ENCODE measurements around the gene GRPEL2.

The GRPEL2 gene

GRCh38 chr5:149320791-149321330, 24.4 kb upstream of the GRPEL2 start:
- no peak for DNase-seq

- no peak for DNase-seq
Observed at GRCh38 chr5:149322518-149322917, 22.8 kb upstream of the GRPEL2 start.

- DNase-seq = no peak
Observed at GRCh38 chr5:149323210-149323609, 22.1 kb upstream of the GRPEL2 start.

GRCh38 chr5:149323621-149324205, 21.6 kb upstream of the GRPEL2 start:
- no peak for DNase-seq

- no peak for DNase-seq
Observed at GRCh38 chr5:149324641-149325040, 20.7 kb upstream of the GRPEL2 start.

- no peak for DNase-seq
Observed at GRCh38 chr5:149325166-149325735, 20.0 kb upstream of the GRPEL2 start.

GRCh38 chr5:149325894-149326293, 19.4 kb upstream of the GRPEL2 start:
- no peak for DNase-seq

- DNase-seq = no peak
Observed at GRCh38 chr5:149326611-149327010, 18.7 kb upstream of the GRPEL2 start.

DNA sequence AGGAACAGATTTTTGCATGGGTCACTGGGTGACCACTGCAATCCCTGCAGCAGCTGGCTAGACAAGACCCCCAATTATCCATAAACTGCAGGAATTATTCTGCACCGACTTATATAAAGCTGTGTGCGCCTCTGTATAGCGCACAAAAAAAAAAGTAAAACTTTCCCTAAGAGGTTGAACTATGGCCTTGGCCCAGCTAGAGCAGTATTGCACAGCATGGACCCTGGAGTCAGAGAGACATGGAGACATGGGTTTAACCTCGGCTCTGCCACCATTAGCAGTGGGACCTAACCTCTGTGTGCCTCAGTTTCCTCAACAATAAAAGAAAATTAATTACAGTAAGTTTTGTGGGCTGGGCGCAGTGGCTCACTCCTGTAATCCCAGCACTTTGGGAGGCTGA, 17.1 kb upstream of the GRPEL2 start:
- DNase-seq = no peak

GRCh38 chr5:149333711-149334443, 11.4 kb upstream of the GRPEL2 start:
- DNase-seq = no peak

- DNase-seq = no peak
Observed at GRCh38 chr5:149337736-149338135, 7.6 kb upstream of the GRPEL2 start.

DNA sequence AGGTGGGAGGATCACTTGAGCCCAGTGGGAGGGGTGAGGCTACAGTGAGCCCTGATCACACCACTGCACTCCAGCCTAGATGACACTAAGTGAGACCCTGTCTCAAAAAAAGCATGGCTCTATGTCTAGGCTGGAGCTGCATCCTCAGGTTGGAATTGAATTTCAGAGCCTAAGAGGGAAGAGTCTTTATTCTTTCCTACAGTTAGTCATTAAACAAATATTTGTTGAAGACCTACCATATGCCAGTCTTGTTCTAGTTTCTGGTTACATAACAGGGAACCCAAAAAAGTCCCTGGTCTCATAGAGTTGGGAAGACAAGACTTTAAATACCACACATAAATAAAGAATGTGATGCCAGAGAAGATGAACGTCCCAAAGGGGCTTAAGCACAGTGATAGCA, 6.9 kb upstream of the GRPEL2 start:
- no peak for DNase-seq

DNA sequence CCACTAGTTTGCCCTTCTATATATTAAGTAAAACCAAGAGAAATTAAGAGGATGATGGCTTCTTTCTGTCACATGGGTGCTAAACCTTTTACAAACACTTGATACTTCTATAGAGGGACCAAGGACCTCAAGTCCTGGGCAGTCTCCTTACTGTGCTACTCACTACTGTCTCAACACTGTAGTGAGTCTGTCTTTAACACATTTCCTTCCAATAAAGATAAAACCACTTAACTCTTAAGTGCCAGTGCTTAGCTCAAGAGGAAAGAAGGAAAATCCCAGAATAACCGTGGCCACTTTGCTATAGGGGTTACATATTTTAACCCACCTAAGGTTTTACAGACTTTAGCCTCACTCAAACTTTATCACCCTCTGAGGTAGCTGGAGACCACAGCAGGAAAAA, 4.4 kb upstream of the GRPEL2 start:
- no peak for DNase-seq

GRCh38 chr5:149341876-149342275, 3.4 kb upstream of the GRPEL2 start:
- no peak for DNase-seq

- no peak for DNase-seq
Observed at GRCh38 chr5:149344151-149344550, 1.1 kb upstream of the GRPEL2 start.

DNA sequence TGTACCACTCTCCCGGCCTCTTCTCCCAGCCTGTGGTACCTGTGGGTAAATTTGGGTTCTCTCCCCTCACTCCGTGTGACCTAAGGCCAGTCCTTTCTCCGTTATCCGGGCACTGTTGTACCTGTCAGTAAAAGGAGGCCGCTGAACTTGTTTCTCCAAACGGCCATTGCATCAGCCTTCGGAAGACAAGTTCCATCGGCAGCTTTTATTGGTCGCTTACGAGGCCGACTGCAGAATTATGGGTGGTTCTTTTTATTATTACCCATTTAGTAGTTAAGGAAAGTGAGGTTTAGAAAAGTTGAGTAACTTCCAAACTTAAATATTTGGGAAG, 558 bp downstream of the GRPEL2 start:
- DNase-seq = peak; percentile 30

- no peak for DNase-seq
Observed at GRCh38 chr5:149348518-149348917, 3.2 kb downstream of the GRPEL2 start.

- no peak for DNase-seq
Observed at GRCh38 chr5:149349382-149349781, 4.1 kb downstream of the GRPEL2 start.

GRCh38 chr5:149352169-149352568, 6.9 kb downstream of the GRPEL2 start:
- no peak for DNase-seq

GRCh38 chr5:149353911-149354310, 8.6 kb downstream of the GRPEL2 start:
- DNase-seq = no peak

DNA sequence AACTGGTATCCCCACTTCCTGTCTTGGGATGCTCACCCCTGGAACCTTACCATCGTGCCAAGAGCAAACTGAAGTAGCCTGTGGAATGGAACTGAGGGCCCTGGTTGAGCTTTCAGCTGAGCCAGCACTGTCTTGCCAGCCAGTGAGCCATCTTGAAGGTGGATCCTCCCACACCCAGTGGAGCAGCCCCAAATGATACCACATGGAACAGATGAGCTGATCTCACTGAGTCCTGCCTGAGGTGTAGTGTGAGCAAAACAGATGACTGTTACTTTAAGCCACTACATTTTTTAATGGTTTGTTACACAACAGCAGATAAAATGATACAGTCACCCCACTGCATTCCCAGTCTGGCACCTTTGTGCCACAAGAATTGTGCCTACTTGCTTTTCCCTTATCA, 10.4 kb downstream of the GRPEL2 start:
- DNase-seq = no peak

DNA sequence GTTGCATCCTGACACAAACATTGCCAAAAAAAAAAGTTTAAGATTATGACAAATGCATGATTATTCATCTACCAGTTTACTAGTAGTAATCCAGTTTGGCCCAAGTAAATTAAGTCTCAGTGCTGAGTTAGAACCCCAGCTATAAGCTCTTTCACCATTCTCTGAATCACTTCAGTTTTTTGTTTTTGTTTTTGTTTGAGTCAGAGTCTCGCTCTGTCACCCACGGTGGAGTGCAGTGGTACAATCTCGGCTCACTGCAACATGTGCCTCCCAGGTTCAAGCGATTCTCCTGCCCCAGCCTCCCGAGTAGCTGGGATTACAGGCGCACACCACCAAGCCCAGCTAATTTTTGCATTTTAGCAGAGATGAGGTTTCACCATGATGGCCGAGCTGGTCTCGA, 11.1 kb downstream of the GRPEL2 start:
- peak; percentile 27 for DNase-seq

GRCh38 chr5:149357370-149358293, 12.3 kb downstream of the GRPEL2 start, which contains the start of gene PCYOX1L:
PCYOX1L (plus strand) TSS chr5:149358046; CDS start chr5:149358069, 23 bp downstream.
- peak; percentile 97 for DNase-seq
